HG02884 (cell line): Measurements from ENCODE around the gene PLSCR4.

Experiments
- ATAC-seq: cut with Tn5 transposase; IDR thresholded peaks from one replicate; pipeline ENCODE4 v1.9.1; 2021; ENCODE audit warnings: mild to moderate bottlenecking, moderate library complexity; ENCODE audit not compliant: unreplicated experiment

PLSCR4 gene

GRCh38 chr3:146163584-146163983 is 87.3 kb downstream of the PLSCR4 start:
- no peak for ATAC-seq

DNA sequence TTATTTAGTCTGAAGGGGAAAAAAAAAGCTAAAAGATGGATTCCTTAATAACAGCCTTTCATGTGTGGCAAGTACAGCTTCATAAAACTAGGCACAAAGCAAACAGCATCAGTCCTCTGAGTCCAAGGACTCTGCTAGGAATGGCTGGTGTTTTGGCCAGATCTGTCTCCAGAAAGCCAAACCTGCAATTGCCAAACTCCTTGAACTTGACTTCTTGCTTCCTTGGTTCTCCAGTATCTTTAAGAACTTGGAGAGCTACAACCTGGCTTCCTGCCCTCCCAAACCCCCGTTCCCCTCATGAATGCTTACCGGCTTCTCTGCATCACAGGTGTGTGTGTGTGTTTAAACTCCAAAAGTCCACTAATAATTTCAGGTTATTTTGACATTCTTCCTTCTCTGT is 88.3 kb downstream of the PLSCR4 start:
- ATAC-seq: no peak

DNA sequence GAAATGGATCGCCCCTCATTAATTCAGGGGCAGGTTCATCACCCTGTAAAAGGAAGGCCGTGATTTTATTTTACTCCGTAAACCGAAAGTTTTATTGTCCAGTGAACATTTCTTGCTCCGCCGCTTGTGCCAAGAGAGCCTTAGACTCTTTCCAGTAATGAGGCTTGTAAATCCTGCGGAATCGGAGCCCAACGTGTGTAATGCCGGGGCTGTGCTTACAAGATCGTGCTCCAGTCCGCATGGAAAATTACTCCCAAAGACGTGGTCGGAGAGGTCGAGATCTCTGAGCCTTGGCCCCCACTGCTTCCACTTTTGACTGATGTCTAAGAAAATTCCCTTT is 89.3 kb downstream of the PLSCR4 start:
- no peak for ATAC-seq

GRCh38 chr3:146160964-146161662 is 89.8 kb downstream of the PLSCR4 start, which contains the start of gene PLOD2:
PLOD2 (minus strand) TSS chr3:146161184; CDS start chr3:146160989, 195 bp downstream.
- peak; percentile 49 for ATAC-seq

DNA sequence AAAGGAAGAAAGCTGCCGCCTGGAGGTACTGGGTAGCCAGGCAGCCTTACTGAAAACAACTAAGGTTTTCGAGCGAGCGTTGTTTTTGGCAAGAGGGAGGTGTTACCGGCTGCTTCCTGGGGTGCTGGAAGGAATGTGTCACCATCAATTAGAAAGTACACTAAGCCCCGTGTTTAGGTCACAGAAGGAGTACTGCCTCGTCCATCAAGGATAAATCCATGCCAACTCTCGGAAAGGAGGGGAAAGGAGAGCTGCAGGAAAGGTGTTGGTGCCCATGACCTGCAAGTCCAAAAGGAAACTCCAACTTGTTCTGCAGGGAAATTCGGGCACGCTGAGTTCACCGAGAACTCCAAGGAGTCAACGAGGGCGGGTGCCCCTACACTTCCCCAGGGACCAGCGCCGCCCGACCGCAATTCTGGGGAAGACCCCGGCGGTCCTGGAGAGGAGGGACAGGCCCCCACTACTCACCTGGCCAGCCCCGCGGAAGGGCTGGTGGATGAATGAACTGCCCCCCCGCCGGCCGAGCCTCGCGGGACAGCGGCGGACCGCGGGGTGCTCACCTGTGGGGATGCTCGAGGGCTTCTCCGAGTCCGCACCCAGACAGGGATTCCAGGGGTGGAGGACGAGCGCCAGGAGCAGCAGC is 90.5 kb downstream of the PLSCR4 start:
- peak; percentile 5 for ATAC-seq

GRCh38 chr3:146159616-146160320 is 91.1 kb downstream of the PLSCR4 start:
- no peak for ATAC-seq

DNA sequence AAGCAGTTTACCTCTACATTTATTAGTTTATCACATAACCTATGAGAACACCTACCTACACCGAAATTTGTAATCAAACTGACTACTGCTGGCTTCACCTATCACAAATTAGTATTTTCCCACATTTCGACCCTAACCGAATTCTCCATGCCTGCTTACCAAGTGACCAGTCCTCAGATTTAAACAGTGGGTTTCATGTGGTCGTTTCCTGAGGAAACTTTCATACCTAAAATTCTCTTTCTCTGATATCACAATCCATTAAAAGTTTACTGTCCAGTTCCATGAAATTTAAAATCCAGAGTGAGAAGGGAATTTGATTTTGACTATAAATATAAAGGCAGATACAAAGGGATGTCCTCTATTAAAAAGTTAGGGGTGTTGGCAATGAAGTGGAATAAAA is 91.9 kb downstream of the PLSCR4 start:
- no peak for ATAC-seq

DNA sequence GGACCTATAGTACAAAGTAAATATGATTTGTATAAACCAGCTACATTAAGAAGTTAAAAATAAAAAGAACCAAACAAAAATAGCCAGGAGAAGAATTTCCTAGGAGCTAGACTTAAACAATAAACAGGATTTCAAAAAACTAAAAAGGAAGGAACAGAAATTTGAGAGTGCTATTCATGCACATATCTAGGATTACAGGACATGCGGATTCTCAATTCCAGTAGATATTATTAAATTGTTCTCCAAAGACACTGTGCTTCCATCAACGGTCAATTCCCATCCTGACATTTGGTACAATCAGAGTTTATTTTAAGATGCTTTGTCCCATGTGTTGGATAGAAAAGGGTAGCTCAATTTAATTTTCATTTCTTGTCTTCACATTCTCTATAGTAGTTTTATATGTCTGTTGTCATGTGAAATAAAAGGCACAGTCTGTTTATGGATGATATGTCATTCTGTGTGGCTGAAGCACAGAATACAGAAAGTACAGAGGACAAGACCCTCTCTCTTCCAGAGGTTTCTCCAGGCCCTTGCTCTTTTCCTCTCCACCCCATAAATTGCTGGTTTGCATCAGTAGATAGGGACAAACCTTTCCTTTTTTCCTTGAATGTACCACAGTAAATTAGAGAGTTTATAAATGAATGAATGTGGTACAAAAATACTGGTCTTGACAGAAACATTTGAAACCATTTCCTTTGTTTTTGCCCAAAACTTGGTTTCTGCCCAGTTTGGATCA is 93.4 kb downstream of the PLSCR4 start:
- no peak for ATAC-seq

- no peak for ATAC-seq
Measured at GRCh38 chr3:146156666-146157314, 94.1 kb downstream of the PLSCR4 start.

DNA sequence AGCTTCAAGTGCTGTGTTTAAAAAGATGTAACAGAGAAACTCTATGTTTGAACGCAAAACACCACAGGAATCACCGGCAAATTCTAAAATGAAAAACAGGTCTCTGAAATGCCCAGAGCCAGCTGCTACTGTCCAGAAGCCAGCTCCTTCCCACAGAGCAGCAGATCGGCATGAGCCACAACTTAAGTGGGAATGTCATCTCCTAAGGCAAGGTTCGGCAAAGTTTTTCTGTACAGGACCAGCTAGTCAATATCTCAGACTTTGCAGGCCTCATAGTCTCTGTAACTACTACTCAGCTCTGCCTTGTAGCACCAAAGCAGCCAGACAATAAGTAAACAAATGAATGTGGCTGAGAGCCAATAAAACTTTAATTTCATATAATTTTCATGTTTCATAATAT is 94.8 kb downstream of the PLSCR4 start:
- ATAC-seq: no peak

DNA sequence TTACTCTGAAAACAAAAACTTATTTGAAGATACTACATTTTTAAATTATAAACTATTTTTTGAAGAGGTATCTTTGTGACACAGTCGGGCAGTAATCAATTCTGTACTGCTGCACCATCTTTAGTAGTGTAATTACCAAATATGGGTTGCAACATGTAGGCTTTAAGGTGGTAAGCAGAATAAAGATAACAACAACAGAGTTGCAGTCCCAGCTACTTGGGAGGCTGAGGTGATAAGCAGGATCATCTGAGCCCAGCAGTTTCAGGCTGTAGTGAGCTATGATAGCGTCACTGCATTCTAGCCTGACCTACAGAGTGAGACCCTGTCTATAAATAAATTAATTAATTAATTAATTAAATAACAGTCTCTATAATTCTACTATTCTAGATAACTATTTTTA is 95.9 kb downstream of the PLSCR4 start:
- ATAC-seq: no peak

DNA sequence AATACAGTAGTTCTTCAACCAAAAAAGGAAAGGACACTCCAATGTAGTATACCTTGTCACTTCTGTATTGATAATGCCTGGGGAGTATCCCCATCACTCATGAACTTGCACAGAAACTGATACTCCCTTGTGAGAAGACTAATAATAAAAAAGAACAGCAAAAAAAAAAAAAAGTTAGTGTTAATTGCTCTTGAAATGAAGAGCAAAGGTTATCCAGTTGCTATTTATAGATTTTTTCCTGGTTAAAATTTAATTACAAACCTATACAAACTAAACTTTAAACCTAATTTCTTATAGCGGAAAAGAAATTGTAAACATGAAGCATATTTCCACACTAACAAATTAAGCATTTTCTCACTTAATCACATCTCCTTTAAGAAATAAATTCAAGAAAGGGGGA is 96.6 kb downstream of the PLSCR4 start:
- ATAC-seq: no peak

DNA sequence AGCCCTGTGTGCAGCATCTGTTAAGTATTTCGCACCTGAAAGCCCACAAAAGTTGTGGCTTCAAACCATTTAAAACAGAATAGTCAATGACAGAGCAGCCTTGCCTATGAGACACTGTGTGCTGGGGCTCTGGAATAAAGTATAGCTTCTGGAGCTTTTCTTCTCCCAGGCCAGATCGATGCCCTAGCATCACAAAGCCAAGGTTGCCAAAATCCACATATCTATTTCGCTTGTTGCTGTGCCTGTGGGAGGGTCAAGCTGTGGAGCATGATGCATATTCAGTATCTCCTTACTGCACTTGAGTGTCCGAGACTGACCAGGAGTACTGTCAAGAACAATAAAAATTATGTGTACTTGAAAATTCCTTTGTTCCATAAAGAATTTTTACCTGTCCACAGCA is 97.5 kb downstream of the PLSCR4 start:
- no peak for ATAC-seq

GRCh38 chr3:146152834-146153233 is 98.1 kb downstream of the PLSCR4 start:
- no peak for ATAC-seq

GRCh38 chr3:146148468-146148931 is 102.4 kb downstream of the PLSCR4 start:
- no peak for ATAC-seq

DNA sequence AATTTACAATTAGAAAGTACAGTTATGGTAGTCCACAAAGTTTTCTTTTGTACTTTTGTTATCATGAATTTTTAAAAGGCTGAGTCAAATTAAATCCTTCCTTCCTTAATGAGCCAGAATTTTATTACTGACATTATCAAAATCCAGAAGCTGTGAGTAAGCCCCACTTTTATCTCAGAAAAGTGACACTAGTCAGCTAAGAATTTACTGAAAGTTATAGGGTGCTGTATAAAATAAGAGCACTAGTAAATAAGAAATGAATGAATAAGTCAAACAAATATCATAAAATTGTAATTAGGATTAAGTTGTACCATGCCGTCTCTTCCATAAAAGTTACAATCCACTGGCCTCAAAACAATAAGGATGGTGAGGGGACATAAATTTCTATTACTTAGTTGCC is 105.3 kb downstream of the PLSCR4 start:
- ATAC-seq: no peak

DNA sequence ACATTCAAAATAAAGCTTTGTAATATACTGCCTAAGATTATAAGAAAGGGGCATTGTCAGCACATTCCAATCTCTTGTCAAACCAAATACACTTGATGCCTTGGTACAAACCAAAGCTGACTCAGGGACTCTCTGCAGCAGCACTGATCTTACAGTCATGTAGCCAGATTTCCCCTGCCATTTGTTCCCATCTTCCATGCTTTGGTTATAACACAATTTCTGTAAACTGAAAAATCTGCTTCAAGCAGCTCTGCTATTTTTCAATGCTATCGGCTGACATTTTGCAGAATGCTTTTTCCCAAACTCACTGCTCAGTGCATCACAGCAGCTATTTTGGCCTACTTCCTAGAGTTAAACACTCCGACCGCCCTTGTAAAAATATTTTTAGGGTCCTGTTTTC is 108.1 kb downstream of the PLSCR4 start:
- ATAC-seq: no peak
